GM23338 (cell line): ENCODE data around the gene MAMDC2. TPM values are rescaled to one million over a fixed set of nuclear protein-coding genes. Genes with fewer than 3 reads are reported as not detected.

Experiments
- ATAC-seq: fragments of 200-7000 bp; cut with Tn5 transposase; 3 replicates; pipeline ENCODE4 v1.9.1; 2020
- DNase-seq: peaks from one replicate; pipeline ENCODE4 v3.0.0-alpha.2; 2015; ENCODE audit warnings: low spot score
- H2AFZ ChIP-seq: fragments of 200-600 bp; sonication (generic); 2 replicates; pipeline ENCODE4 v1.8.0; 2016; ENCODE audit warnings: antibody characterized with exemption, mild to moderate bottlenecking, moderate library complexity
- H3F3A ChIP-seq: fragments of 200-600 bp; sonication (generic); replicated peaks from 2 replicates; pipeline ENCODE4 v1.8.0; 2017; ENCODE audit warnings: antibody characterized with exemption, mixed run types, low read depth
- H3K27ac ChIP-seq: fragments of 200-600 bp; sonication (generic); 2 replicates; pipeline ENCODE4 v1.6.1; 2016; ENCODE audit warnings: low read depth
- H3K27me3 ChIP-seq: fragments of 200-600 bp; sonication (generic); 2 replicates; pipeline ENCODE4 v1.8.0; 2016; ENCODE audit warnings: mild to moderate bottlenecking, mixed run types, moderate library complexity; ENCODE audit not compliant: insufficient read depth
- H3K36me3 ChIP-seq: fragments of 200-600 bp; sonication (generic); 2 replicates; pipeline ENCODE4 v1.8.0; 2016; ENCODE audit warnings: mild to moderate bottlenecking; ENCODE audit not compliant: insufficient read depth
- H3K4me1 ChIP-seq: fragments of 200-600 bp; sonication (generic); 2 replicates; pipeline ENCODE4 v1.8.0; 2016; ENCODE audit warnings: mild to moderate bottlenecking, moderate library complexity; ENCODE audit not compliant: insufficient read depth
- H3K4me2 ChIP-seq: fragments of 200-600 bp; sonication (generic); 2 replicates; pipeline ENCODE4 v1.7.1; 2017; ENCODE audit warnings: mixed run types
- H3K4me3 ChIP-seq: fragments of 200-600 bp; sonication (generic); 2 replicates; pipeline ENCODE4 v1.6.1; 2016; ENCODE audit warnings: mixed run types
- H3K79me2 ChIP-seq: fragments of 200-600 bp; sonication (generic); replicated peaks from 2 replicates; pipeline ENCODE4 v1.8.0; 2017; ENCODE audit warnings: mild to moderate bottlenecking; ENCODE audit not compliant: insufficient read depth
- H3K9me2 ChIP-seq: fragments of 200-600 bp; sonication (generic); 2 replicates; pipeline ENCODE4 v1.8.0; 2017; ENCODE audit not compliant: insufficient read depth
- H4K20me1 ChIP-seq: fragments of 200-600 bp; sonication (generic); replicated peaks from 2 replicates; pipeline ENCODE4 v1.8.0; 2017; ENCODE audit warnings: mild to moderate bottlenecking; ENCODE audit not compliant: insufficient read depth
- H3K27ac Mint-ChIP-seq: 2 replicates; pipeline ENCODE4 v1.8.0; 2020; ENCODE audit warnings: inconsistent platforms, mild to moderate bottlenecking, moderate library complexity, mixed read lengths
- H3K27me3 Mint-ChIP-seq: 3 replicates; pipeline ENCODE4 v1.8.0; 2022; ENCODE audit warnings: low read depth, mild to moderate bottlenecking, moderate library complexity, mixed read lengths, inconsistent platforms; ENCODE audit not compliant: insufficient read depth, poor library complexity
- H3K36me3 Mint-ChIP-seq: 3 replicates; pipeline ENCODE4 v1.8.0; 2021; ENCODE audit warnings: low read depth, mild to moderate bottlenecking, inconsistent platforms, moderate library complexity, mixed read lengths
- H3K4me1 Mint-ChIP-seq: 3 replicates; pipeline ENCODE4 v1.8.0; 2020; ENCODE audit warnings: mild to moderate bottlenecking, inconsistent platforms, mixed read lengths
- H3K4me3 Mint-ChIP-seq: 3 replicates; pipeline ENCODE4 v1.8.0; 2021; ENCODE audit warnings: moderate library complexity, mild to moderate bottlenecking, inconsistent platforms, mixed read lengths
- H3K9me3 Mint-ChIP-seq: 3 replicates; pipeline ENCODE4 v1.8.0; 2020; ENCODE audit warnings: moderate library complexity, mild to moderate bottlenecking, inconsistent platforms, mixed read lengths
- CREB1 ChIP-seq: fragments of 250-450 bp; sonication (Bioruptor Pico); IDR thresholded peaks from 2 replicates; pipeline ENCODE4 v1.5.0; 2020; ENCODE audit warnings: low read depth, mild to moderate bottlenecking, moderate library complexity
- EZH2 ChIP-seq: fragments of 200-600 bp; sonication (generic); IDR thresholded peaks from one replicate; pipeline ENCODE4 v1.8.0; 2017; ENCODE audit warnings: antibody characterized with exemption, mild to moderate bottlenecking, low read depth; ENCODE audit not compliant: unreplicated experiment
- EZH2phosphoT487 ChIP-seq: fragments of 200-600 bp; sonication (generic); IDR thresholded peaks from one replicate; pipeline ENCODE4 v1.8.1; 2018; ENCODE audit warnings: antibody characterized with exemption; ENCODE audit not compliant: unreplicated experiment
- JUNB ChIP-seq: IDR thresholded peaks from one replicate; pipeline ENCODE4 v1.6.1; 2016; ENCODE audit warnings: antibody characterized with exemption; ENCODE audit not compliant: unreplicated experiment
- NANOG ChIP-seq: IDR thresholded peaks from 2 replicates; pipeline ENCODE4 v1.6.1; 2016; ENCODE audit warnings: antibody characterized with exemption, borderline replicate concordance
- POLR2AphosphoS5 ChIP-seq: IDR thresholded peaks from 2 replicates; pipeline ENCODE4 v1.6.1; 2016; ENCODE audit warnings: antibody characterized with exemption, low read depth
- REST ChIP-seq: IDR thresholded peaks from one replicate; pipeline ENCODE4 v1.6.1; 2018; ENCODE audit warnings: antibody characterized with exemption; ENCODE audit not compliant: unreplicated experiment
- STAT1 ChIP-seq: IDR thresholded peaks from one replicate; pipeline ENCODE4 v1.6.1; 2016; ENCODE audit warnings: antibody characterized with exemption; ENCODE audit not compliant: unreplicated experiment
- ZNF114 ChIP-seq: fragments of 250-450 bp; sonication (Bioruptor Pico); IDR thresholded peaks from 2 replicates; pipeline ENCODE4 v1.5.0; 2020; ENCODE audit warnings: mild to moderate bottlenecking, moderate library complexity
- ZNF331 ChIP-seq: fragments of 250-450 bp; sonication (Bioruptor Pico); IDR thresholded peaks from 2 replicates; pipeline ENCODE4 v1.5.0; 2020; ENCODE audit warnings: low read depth, mild to moderate bottlenecking, moderate library complexity
- polyA plus RNA-seq: library from polyadenylated mRNA; unstranded; fragments of >200 nt; fragmentation: Nextera tagmentation; extraction: Ambion mirVana; gene quantifications from 2 replicates; pipeline ENCODE4 v1.2.1, GENCODE V29; 2016
- total RNA-seq: library from RNA; depleted of rRNA; stranded (reverse); fragments of >200 nt; shearing (Covaris generic); gene quantifications from 2 replicates; pipeline ENCODE4 v1.2.3, GENCODE V29; 2014
- TF ChIP-seq, protein P1 (sequence below), 2 experiments: fragments of 200-600 bp in 1 of 2; sonication (generic) in 1 of 2; conservative IDR thresholded peaks; 2 replicates each; pipeline versions ENCODE4 v1.5.1 to v1.6.1; 2016 to 2017; ENCODE audit warnings: antibody characterized with exemption in 2 of 2, low read depth in 2 of 2, mild to moderate bottlenecking in 2 of 2, moderate library complexity in 1 of 2
- TF ChIP-seq, protein P2 (sequence below): IDR thresholded peaks from 2 replicates; pipeline ENCODE4 v1.6.1; 2016; ENCODE audit warnings: antibody characterized with exemption

MAMDC2 gene
- total and polyA plus RNA-seq, 2 experiments from 2014 or later = 7.7 to 19.6 TPM

DNA sequence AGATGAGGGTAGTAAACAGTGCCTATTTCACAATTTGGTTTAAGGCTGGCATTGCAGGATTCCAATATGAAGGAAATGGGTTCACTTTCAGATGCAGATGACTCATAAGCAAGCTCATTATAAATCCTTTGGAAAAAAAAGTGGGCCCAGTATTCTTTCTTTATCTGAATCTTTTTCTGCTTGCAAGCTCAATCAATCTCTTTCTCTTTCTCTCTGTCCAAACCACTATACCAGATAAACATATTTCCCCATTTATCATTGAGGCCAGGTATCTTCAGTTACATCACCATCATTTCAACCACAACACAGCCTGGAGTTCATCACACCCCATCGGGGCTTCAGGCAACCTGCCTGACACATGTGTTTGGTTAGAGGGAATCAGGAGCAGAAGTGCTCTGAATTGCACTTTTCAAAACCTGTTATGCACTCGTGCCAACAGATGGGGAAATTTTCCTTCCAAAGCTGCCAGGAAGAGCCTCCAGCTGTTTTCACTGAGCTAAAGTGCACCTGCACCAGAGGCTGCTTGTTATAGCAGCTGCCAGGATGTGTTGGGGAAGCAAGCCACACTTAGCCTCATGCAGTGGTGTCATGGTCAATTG is 30.0 kb upstream of the MAMDC2 start:
- H3K27ac Mint-ChIP-seq = no peak overlapping the region
- H3K4me1 Mint-ChIP-seq = peaks cover 11% of the 10 kb centered on the region; the same call in 2 of the 3 replicates
- Histone ChIP-seq H3K79me2 (no peaks in the 10 kb centered on the region), H3F3A (no peaks in the 10 kb centered on the region), H2AFZ (peak overlapping the region; percentile 35), H3K9me2 (0 out of 2 replicates have a peak, but pooled peaks cover 4% of the 10 kb centered on the region), H3K4me1 (peaks cover 7% of the 10 kb centered on the region), H3K4me3 (no peak overlapping the region), H3K36me3 (no peaks in the 10 kb centered on the region), H3K27ac (no peak overlapping the region), H3K4me2 (no peak overlapping the region), H4K20me1 (no peaks in the 10 kb centered on the region), H3K27me3 (no peaks in the 10 kb centered on the region)
- no peak overlapping the region for H3K4me3 Mint-ChIP-seq
- DNase-seq = peak; percentile 8
- H3K9me3 Mint-ChIP-seq = no peaks in the 10 kb centered on the region
- TF ChIP-seq STAT1 (no peak), REST (no peak)
- TF ChIP-seq, protein P1, sequence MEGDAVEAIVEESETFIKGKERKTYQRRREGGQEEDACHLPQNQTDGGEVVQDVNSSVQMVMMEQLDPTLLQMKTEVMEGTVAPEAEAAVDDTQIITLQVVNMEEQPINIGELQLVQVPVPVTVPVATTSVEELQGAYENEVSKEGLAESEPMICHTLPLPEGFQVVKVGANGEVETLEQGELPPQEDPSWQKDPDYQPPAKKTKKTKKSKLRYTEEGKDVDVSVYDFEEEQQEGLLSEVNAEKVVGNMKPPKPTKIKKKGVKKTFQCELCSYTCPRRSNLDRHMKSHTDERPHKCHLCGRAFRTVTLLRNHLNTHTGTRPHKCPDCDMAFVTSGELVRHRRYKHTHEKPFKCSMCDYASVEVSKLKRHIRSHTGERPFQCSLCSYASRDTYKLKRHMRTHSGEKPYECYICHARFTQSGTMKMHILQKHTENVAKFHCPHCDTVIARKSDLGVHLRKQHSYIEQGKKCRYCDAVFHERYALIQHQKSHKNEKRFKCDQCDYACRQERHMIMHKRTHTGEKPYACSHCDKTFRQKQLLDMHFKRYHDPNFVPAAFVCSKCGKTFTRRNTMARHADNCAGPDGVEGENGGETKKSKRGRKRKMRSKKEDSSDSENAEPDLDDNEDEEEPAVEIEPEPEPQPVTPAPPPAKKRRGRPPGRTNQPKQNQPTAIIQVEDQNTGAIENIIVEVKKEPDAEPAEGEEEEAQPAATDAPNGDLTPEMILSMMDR (conservative IDR thresholded peaks at IDR 0.05; ENCODE audit: low read depth in 2 of 2) = no peak
- no peaks in the 10 kb centered on the region for H3K27me3 Mint-ChIP-seq
- no peaks in the 10 kb centered on the region for H3K36me3 Mint-ChIP-seq
- no peak for ATAC-seq

GRCh38 chr9:70015099-70015498 is 28.5 kb upstream of the MAMDC2 start:
- H2AFZ ChIP-seq = no peak overlapping the region
- no peak overlapping the region for H3K27ac ChIP-seq
- H3K27ac Mint-ChIP-seq = no peak overlapping the region
- H3K4me3 ChIP-seq = no peak overlapping the region
- H3F3A ChIP-seq = no peaks in the 10 kb centered on the region
- no peaks in the 10 kb centered on the region for H3K36me3 Mint-ChIP-seq
- no peaks in the 10 kb centered on the region for H3K79me2 ChIP-seq
- no peaks in the 10 kb centered on the region for H4K20me1 ChIP-seq
- H3K4me2 ChIP-seq = no peak overlapping the region
- DNase-seq (no peak), ATAC-seq (no peak)
- H3K36me3 ChIP-seq = no peaks in the 10 kb centered on the region
- H3K9me3 Mint-ChIP-seq = no peaks in the 10 kb centered on the region
- peaks cover 4% of the 10 kb centered on the region for H3K27me3 Mint-ChIP-seq
- no peaks in the 10 kb centered on the region for H3K27me3 ChIP-seq
- H3K9me2 ChIP-seq = 0 out of 2 replicates have a peak, but pooled peaks cover 3% of the 10 kb centered on the region
- peaks cover 13% of the 10 kb centered on the region for H3K4me1 ChIP-seq
- H3K4me1 Mint-ChIP-seq = peaks cover 17% of the 10 kb centered on the region; the same call in 2 of the 3 replicates
- H3K4me3 Mint-ChIP-seq = no peak overlapping the region
- TF ChIP-seq EZH2phosphoT487 (no peak), ZNF331 (CRISPR knock-in tag) (no peak), EZH2 (no peak), POLR2AphosphoS5 (no peak), CREB1 (CRISPR knock-in tag) (no peak), ZNF114 (no peak), JUNB (no peak), NANOG (no peak), STAT1 (no peak)
- TF ChIP-seq, protein P1 (conservative IDR thresholded peaks at IDR 0.05; ENCODE audit: low read depth in 2 of 2) = no peak
- TF ChIP-seq, protein P2, sequence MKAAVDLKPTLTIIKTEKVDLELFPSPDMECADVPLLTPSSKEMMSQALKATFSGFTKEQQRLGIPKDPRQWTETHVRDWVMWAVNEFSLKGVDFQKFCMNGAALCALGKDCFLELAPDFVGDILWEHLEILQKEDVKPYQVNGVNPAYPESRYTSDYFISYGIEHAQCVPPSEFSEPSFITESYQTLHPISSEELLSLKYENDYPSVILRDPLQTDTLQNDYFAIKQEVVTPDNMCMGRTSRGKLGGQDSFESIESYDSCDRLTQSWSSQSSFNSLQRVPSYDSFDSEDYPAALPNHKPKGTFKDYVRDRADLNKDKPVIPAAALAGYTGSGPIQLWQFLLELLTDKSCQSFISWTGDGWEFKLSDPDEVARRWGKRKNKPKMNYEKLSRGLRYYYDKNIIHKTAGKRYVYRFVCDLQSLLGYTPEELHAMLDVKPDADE = no peak
